ENCODE measurements around the gene BAK1.

The BAK1 gene

GRCh38 chr6:33578588-33579011 lies 1.5 kb downstream of the BAK1 start:
- Histone ChIP-seq H2BK12ac (ENCODE audit: low read length) (no peak overlapping the region), H4K8ac (ENCODE audit: low read depth, low read length) (no peak overlapping the region), H3K4me2 (ENCODE audit: insufficient read depth, low read length, poor library complexity, severe bottlenecking) (no peak overlapping the region), H3K36me3 (replicated peaks in 1 of 2; ENCODE audit: control insufficient read depth in 2 of 2, insufficient read depth in 2 of 2, low read length in 2 of 2) (peaks cover 16 to 43% of the 10 kb centered on the region in 2 donors), H3K27ac (replicated peaks; ENCODE audit: low read length) (no peak overlapping the region), H3K9me3 (replicated peaks in 1 of 2; ENCODE audit: control insufficient read depth in 2 of 2, insufficient read depth in 1 of 2, low read depth in 1 of 2, low read length in 2 of 2) (no peaks in the 10 kb centered on the region), H3K23ac (ENCODE audit: low read depth, low read length, poor library complexity) (no peak overlapping the region), H3K9ac (ENCODE audit: low read depth, low read length, poor library complexity) (peak overlapping the region; percentile 63), H3K4me3 (ENCODE audit: low read length in 2 of 2) (peak overlapping the region in 1 of 2 donors; percentile 90), H3K27me3 (ENCODE audit: control insufficient read depth in 3 of 3, insufficient read depth in 3 of 3, low read depth in 1 of 3, low read length in 3 of 3) (no peaks in the 10 kb centered on the region), H2AK5ac (ENCODE audit: low read depth, low read length) (no peak overlapping the region), H3K4me1 (ENCODE audit: control insufficient read depth in 2 of 2, insufficient read depth in 1 of 2, low read depth in 1 of 2, low read length in 2 of 2) (peaks cover 2 to 5% of the 10 kb centered on the region in 2 donors), H3K14ac (ENCODE audit: low read length) (no peak overlapping the region), H2BK120ac (ENCODE audit: low read depth, low read length) (no peak overlapping the region), H3K18ac (ENCODE audit: low read length) (no peak overlapping the region), H3K4ac (ENCODE audit: low read length) (no peak overlapping the region), H4K91ac (ENCODE audit: low read depth, low read length, poor library complexity) (no peak overlapping the region), H2BK15ac (ENCODE audit: low read length) (no peak overlapping the region), H2AFZ (ENCODE audit: low read length) (no peak overlapping the region), H3K79me1 (ENCODE audit: low read depth, low read length) (peaks cover 17% of the 10 kb centered on the region), H2BK5ac (ENCODE audit: low read length) (no peak overlapping the region)
- no peak for DNase-seq (ENCODE audit: low spot score)
- WGBS, 2 donors (ENCODE audit: extremely low coverage in 2 of 2, insufficient read length in 2 of 2, insufficient replicate concordance in 1 of 2): no CpG with 5 or more reads among the region's 9 CpGs

DNA sequence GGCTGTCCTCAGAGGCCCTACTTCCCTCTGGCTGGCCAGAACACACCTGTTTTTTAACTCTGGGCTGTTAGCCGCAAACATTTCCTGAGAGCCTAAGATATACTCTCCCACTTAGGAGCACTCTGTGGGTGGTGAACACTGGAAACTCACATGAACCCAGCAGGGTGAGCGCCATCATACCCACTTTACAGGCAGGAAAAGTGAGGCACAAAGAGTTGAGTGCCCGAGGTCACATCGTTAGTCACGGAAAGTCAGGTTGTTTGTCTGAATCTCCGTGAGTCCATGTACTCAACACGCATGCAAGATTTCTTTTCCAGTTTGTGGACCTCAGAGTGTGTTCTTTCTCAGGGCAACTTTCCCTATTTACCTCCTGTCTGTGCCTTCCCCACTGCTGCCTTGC lies 1.9 kb downstream of the BAK1 start:
- DNase-seq (ENCODE audit: low spot score): no peak
- no peak overlapping the region for H2AFZ ChIP-seq (ENCODE audit: low read length)
- H4K91ac ChIP-seq (ENCODE audit: low read depth, low read length, poor library complexity): no peak overlapping the region
- H3K9me3 ChIP-seq (replicated peaks in 1 of 2; ENCODE audit: control insufficient read depth in 2 of 2, insufficient read depth in 1 of 2, low read depth in 1 of 2, low read length in 2 of 2): no peaks in the 10 kb centered on the region
- H2BK15ac ChIP-seq (ENCODE audit: low read length): no peak overlapping the region
- H3K27ac ChIP-seq (replicated peaks; ENCODE audit: low read length): no peak overlapping the region
- no peak overlapping the region for H3K4me2 ChIP-seq (ENCODE audit: insufficient read depth, low read length, poor library complexity, severe bottlenecking)
- peaks cover 16 to 43% of the 10 kb centered on the region in 2 donors for H3K36me3 ChIP-seq (replicated peaks in 1 of 2; ENCODE audit: control insufficient read depth in 2 of 2, insufficient read depth in 2 of 2, low read length in 2 of 2)
- no peak overlapping the region for H2BK12ac ChIP-seq (ENCODE audit: low read length)
- no peak overlapping the region for H2AK5ac ChIP-seq (ENCODE audit: low read depth, low read length)
- H2BK120ac ChIP-seq (ENCODE audit: low read depth, low read length): no peak overlapping the region
- peaks cover 2 to 5% of the 10 kb centered on the region in 2 donors for H3K4me1 ChIP-seq (ENCODE audit: control insufficient read depth in 2 of 2, insufficient read depth in 1 of 2, low read depth in 1 of 2, low read length in 2 of 2)
- no CpG with 5 or more reads among the region's 7 CpGs for WGBS, 2 donors (ENCODE audit: extremely low coverage in 2 of 2, insufficient read length in 2 of 2, insufficient replicate concordance in 1 of 2)
- H3K4ac ChIP-seq (ENCODE audit: low read length): no peak overlapping the region
- H4K8ac ChIP-seq (ENCODE audit: low read depth, low read length): no peak overlapping the region
- H3K79me1 ChIP-seq (ENCODE audit: low read depth, low read length): peaks cover 17% of the 10 kb centered on the region
- H3K23ac ChIP-seq (ENCODE audit: low read depth, low read length, poor library complexity): no peak overlapping the region
- H3K9ac ChIP-seq (ENCODE audit: low read depth, low read length, poor library complexity): no peak overlapping the region
- H3K27me3 ChIP-seq (ENCODE audit: control insufficient read depth in 3 of 3, insufficient read depth in 3 of 3, low read depth in 1 of 3, low read length in 3 of 3): no peaks in the 10 kb centered on the region
- peak overlapping the region in 1 of 2 donors; percentile 90 for H3K4me3 ChIP-seq (ENCODE audit: low read length in 2 of 2)
- no peak overlapping the region for H3K14ac ChIP-seq (ENCODE audit: low read length)
- H3K18ac ChIP-seq (ENCODE audit: low read length): no peak overlapping the region
- no peak overlapping the region for H2BK5ac ChIP-seq (ENCODE audit: low read length)

- H3K27ac ChIP-seq (replicated peaks; ENCODE audit: low read length): no peak overlapping the region
- H3K9ac ChIP-seq (ENCODE audit: low read depth, low read length, poor library complexity): no peak overlapping the region
- H2AK5ac ChIP-seq (ENCODE audit: low read depth, low read length): no peak overlapping the region
- H3K4ac ChIP-seq (ENCODE audit: low read length): no peak overlapping the region
- peaks cover 2 to 5% of the 10 kb centered on the region in 2 donors for H3K4me1 ChIP-seq (ENCODE audit: control insufficient read depth in 2 of 2, insufficient read depth in 1 of 2, low read depth in 1 of 2, low read length in 2 of 2)
- H3K14ac ChIP-seq (ENCODE audit: low read length): no peak overlapping the region
- no peak overlapping the region for H4K8ac ChIP-seq (ENCODE audit: low read depth, low read length)
- no peak overlapping the region for H3K23ac ChIP-seq (ENCODE audit: low read depth, low read length, poor library complexity)
- H2BK15ac ChIP-seq (ENCODE audit: low read length): no peak overlapping the region
- peaks cover 16 to 43% of the 10 kb centered on the region in 2 donors for H3K36me3 ChIP-seq (replicated peaks in 1 of 2; ENCODE audit: control insufficient read depth in 2 of 2, insufficient read depth in 2 of 2, low read length in 2 of 2)
- peaks cover 17% of the 10 kb centered on the region for H3K79me1 ChIP-seq (ENCODE audit: low read depth, low read length)
- H3K4me3 ChIP-seq (ENCODE audit: low read length in 2 of 2): no peak overlapping the region
- H2AFZ ChIP-seq (ENCODE audit: low read length): no peak overlapping the region
- no peak overlapping the region for H3K4me2 ChIP-seq (ENCODE audit: insufficient read depth, low read length, poor library complexity, severe bottlenecking)
- H3K18ac ChIP-seq (ENCODE audit: low read length): no peak overlapping the region
- H3K27me3 ChIP-seq (ENCODE audit: control insufficient read depth in 3 of 3, insufficient read depth in 3 of 3, low read depth in 1 of 3, low read length in 3 of 3): no peaks in the 10 kb centered on the region
- no peak overlapping the region for H2BK120ac ChIP-seq (ENCODE audit: low read depth, low read length)
- no peak overlapping the region for H4K91ac ChIP-seq (ENCODE audit: low read depth, low read length, poor library complexity)
- H2BK12ac ChIP-seq (ENCODE audit: low read length): no peak overlapping the region
- no peaks in the 10 kb centered on the region for H3K9me3 ChIP-seq (replicated peaks in 1 of 2; ENCODE audit: control insufficient read depth in 2 of 2, insufficient read depth in 1 of 2, low read depth in 1 of 2, low read length in 2 of 2)
- no peak overlapping the region for H2BK5ac ChIP-seq (ENCODE audit: low read length)
- no peak for DNase-seq (ENCODE audit: low spot score)
- WGBS, 2 donors (ENCODE audit: extremely low coverage in 2 of 2, insufficient read length in 2 of 2, insufficient replicate concordance in 1 of 2): no CpG with 5 or more reads among the region's 6 CpGs
Measured at GRCh38 chr6:33577718-33578117, 2.4 kb downstream of the BAK1 start.

GRCh38 chr6:33577106-33577535 lies 3.0 kb downstream of the BAK1 start:
- Histone ChIP-seq H3K36me3 (replicated peaks in 1 of 2; ENCODE audit: control insufficient read depth in 2 of 2, insufficient read depth in 2 of 2, low read length in 2 of 2) (peaks cover 16 to 46% of the 10 kb centered on the region in 2 donors), H3K14ac (ENCODE audit: low read length) (no peak overlapping the region), H4K8ac (ENCODE audit: low read depth, low read length) (no peak overlapping the region), H2BK5ac (ENCODE audit: low read length) (no peak overlapping the region), H2BK12ac (ENCODE audit: low read length) (no peak overlapping the region), H3K4me1 (ENCODE audit: control insufficient read depth in 2 of 2, insufficient read depth in 1 of 2, low read depth in 1 of 2, low read length in 2 of 2) (peaks cover 2 to 5% of the 10 kb centered on the region in 2 donors), H3K9ac (ENCODE audit: low read depth, low read length, poor library complexity) (no peak overlapping the region), H3K9me3 (replicated peaks in 1 of 2; ENCODE audit: control insufficient read depth in 2 of 2, insufficient read depth in 1 of 2, low read depth in 1 of 2, low read length in 2 of 2) (no peaks in the 10 kb centered on the region), H3K27ac (replicated peaks; ENCODE audit: low read length) (no peak overlapping the region), H3K79me1 (ENCODE audit: low read depth, low read length) (peaks cover 17% of the 10 kb centered on the region), H2AFZ (ENCODE audit: low read length) (no peak overlapping the region), H2AK5ac (ENCODE audit: low read depth, low read length) (no peak overlapping the region), H3K4me2 (ENCODE audit: insufficient read depth, low read length, poor library complexity, severe bottlenecking) (no peak overlapping the region), H2BK120ac (ENCODE audit: low read depth, low read length) (no peak overlapping the region), H3K4me3 (ENCODE audit: low read length in 2 of 2) (no peak overlapping the region), H2BK15ac (ENCODE audit: low read length) (no peak overlapping the region), H3K18ac (ENCODE audit: low read length) (no peak overlapping the region), H3K27me3 (ENCODE audit: control insufficient read depth in 3 of 3, insufficient read depth in 3 of 3, low read depth in 1 of 3, low read length in 3 of 3) (no peaks in the 10 kb centered on the region), H3K4ac (ENCODE audit: low read length) (no peak overlapping the region), H4K91ac (ENCODE audit: low read depth, low read length, poor library complexity) (no peak overlapping the region), H3K23ac (ENCODE audit: low read depth, low read length, poor library complexity) (peak overlapping the region; percentile 55)
- no CpG with 5 or more reads among the region's 9 CpGs for WGBS, 2 donors (ENCODE audit: extremely low coverage in 2 of 2, insufficient read length in 2 of 2, insufficient replicate concordance in 1 of 2)
- DNase-seq (ENCODE audit: low spot score): no peak
